SU-DHL-6 (cell line): ENCODE data around the gene DNAH17.

Experiments used
- H2AFZ ChIP-seq: fragments of 200-600 bp; sonication (generic); 2 replicates; pipeline ENCODE4 v1.6.1; 2014; ENCODE audit warnings: low read depth, mild to moderate bottlenecking, moderate library complexity, mixed read lengths, antibody characterized with exemption, low read length; ENCODE audit not compliant: severe bottlenecking
- H3F3A ChIP-seq: fragments of 200-600 bp; shearing (Covaris generic); 2 replicates; pipeline ENCODE4 v1.6.0; 2016; ENCODE audit warnings: antibody characterized with exemption, mild to moderate bottlenecking; ENCODE audit not compliant: insufficient read depth
- H3K27ac ChIP-seq: fragments of 200-600 bp; sonication (generic); 2 replicates; pipeline ENCODE4 v1.5.1; 2016; ENCODE audit warnings: low read depth, mild to moderate bottlenecking, low read length, moderate library complexity, mixed read lengths
- H3K27me3 ChIP-seq: fragments of 200-600 bp; sonication (generic), shearing (Covaris generic); 2 replicates; pipeline ENCODE4 v1.6.0; 2014; ENCODE audit warnings: mild to moderate bottlenecking, low read length
- H3K36me3 ChIP-seq: fragments of 200-600 bp; sonication (generic); 2 replicates; pipeline ENCODE4 v1.6.1; 2014; ENCODE audit warnings: mild to moderate bottlenecking, low read length, mixed read lengths
- H3K4me2 ChIP-seq: fragments of 300-600, 200-600 bp; shearing (Covaris generic), sonication (generic); 2 replicates; pipeline ENCODE4 v1.6.0; 2014; ENCODE audit warnings: low read length, low read depth, mild to moderate bottlenecking; ENCODE audit not compliant: poor library complexity, severe bottlenecking
- H3K4me3 ChIP-seq: fragments of 200-600 bp; sonication (generic); 2 replicates; pipeline ENCODE4 v1.5.1; 2014; ENCODE audit warnings: antibody characterized with exemption, low read length, mild to moderate bottlenecking, mixed read lengths; ENCODE audit not compliant: insufficient read depth, poor library complexity, severe bottlenecking
- H3K79me2 ChIP-seq: fragments of 200-600 bp; sonication (generic); 2 replicates; pipeline ENCODE4 v1.6.1; 2014; ENCODE audit warnings: mild to moderate bottlenecking, low read length, moderate library complexity; ENCODE audit not compliant: insufficient read depth
- H3K9ac ChIP-seq: fragments of 200-600 bp; sonication (generic); 2 replicates; pipeline ENCODE4 v1.7.0; 2014; ENCODE audit warnings: mild to moderate bottlenecking, low read length
- H3K9me2 ChIP-seq: fragments of 200-600 bp; sonication (generic); replicated peaks from 2 replicates; pipeline ENCODE4 v1.6.1; 2014; ENCODE audit warnings: low read length; ENCODE audit not compliant: insufficient read depth
- H3K9me3 ChIP-seq: fragments of 200-600 bp; sonication (generic); 2 replicates; pipeline ENCODE4 v1.6.1; 2014; ENCODE audit warnings: low read length, mixed read lengths; ENCODE audit not compliant: insufficient read depth
- H4K20me1 ChIP-seq: fragments of 200-600 bp; sonication (generic); 2 replicates; pipeline ENCODE4 v1.6.1; 2014; ENCODE audit warnings: low read depth, mild to moderate bottlenecking, antibody characterized with exemption, low read length, moderate library complexity, mixed read lengths
- CTCF ChIP-seq: fragments of 200-600 bp; sonication (generic); IDR thresholded peaks from one replicate; pipeline ENCODE4 v1.5.1; 2017; ENCODE audit warnings: antibody characterized with exemption, mild to moderate bottlenecking, low read length, moderate library complexity; ENCODE audit not compliant: insufficient read depth, poor library complexity, severe bottlenecking
- EZH2phosphoT487 ChIP-seq: fragments of 200-600 bp; sonication (generic), shearing (Covaris generic); conservative IDR thresholded peaks from 2 replicates; pipeline ENCODE4 v1.6.1; 2018; ENCODE audit warnings: mild to moderate bottlenecking, antibody characterized with exemption, low read length, moderate library complexity, mixed read lengths

Gene DNAH17

GRCh38 chr17:78400581-78401240 is 176.5 kb downstream of the DNAH17 start:
- Histone ChIP-seq H2AFZ (no peak overlapping the region), H3K36me3 (no peaks in the 10 kb centered on the region), H4K20me1 (no peaks in the 10 kb centered on the region)

GRCh38 chr17:78399693-78400144 is 177.5 kb downstream of the DNAH17 start:
- Histone ChIP-seq H3K36me3 (no peaks in the 10 kb centered on the region), H4K20me1 (no peaks in the 10 kb centered on the region)

More at GRCh38 chr17:78400581-78401240, 176.5 kb downstream of the DNAH17 start:
- H3K4me2 ChIP-seq = no peak overlapping the region
- H3F3A ChIP-seq = no peaks in the 10 kb centered on the region
- H3K79me2 ChIP-seq = no peaks in the 10 kb centered on the region
- no peaks in the 10 kb centered on the region for H3K27me3 ChIP-seq
- no peaks in the 10 kb centered on the region for H3K9me3 ChIP-seq
- H3K4me3 ChIP-seq = no peak overlapping the region
- no peak for TF ChIP-seq CTCF
- no peak for TF ChIP-seq EZH2phosphoT487
- H3K27ac ChIP-seq = no peak overlapping the region
- no peak overlapping the region for H3K9ac ChIP-seq
- H3K9me2 ChIP-seq = no peaks in the 10 kb centered on the region

GRCh38 chr17:78399028-78399692 is 178.0 kb downstream of the DNAH17 start:
- H3K79me2 ChIP-seq = no peaks in the 10 kb centered on the region; the same call in 1 of the 2 replicates

More at GRCh38 chr17:78399693-78400144, 177.5 kb downstream of the DNAH17 start:
- no peak overlapping the region for H2AFZ ChIP-seq
- H3K27me3 ChIP-seq = no peaks in the 10 kb centered on the region
- TF ChIP-seq CTCF = no peak
- no peak overlapping the region for H3K27ac ChIP-seq
- H3K4me2 ChIP-seq = no peak overlapping the region
- H3K9ac ChIP-seq = no peak overlapping the region
- H3K79me2 ChIP-seq = no peaks in the 10 kb centered on the region; the same call in 1 of the 2 replicates
- H3K9me3 ChIP-seq = no peaks in the 10 kb centered on the region
- no peaks in the 10 kb centered on the region for H3K9me2 ChIP-seq
- no peaks in the 10 kb centered on the region for H3F3A ChIP-seq
- no peak overlapping the region for H3K4me3 ChIP-seq

More at GRCh38 chr17:78399028-78399692, 178.0 kb downstream of the DNAH17 start:
- no peaks in the 10 kb centered on the region for H3K9me2 ChIP-seq
- H3K9me3 ChIP-seq = no peaks in the 10 kb centered on the region
- H3K27ac ChIP-seq = no peak overlapping the region
- H3K4me2 ChIP-seq = no peak overlapping the region
- no peak overlapping the region for H2AFZ ChIP-seq
- no peaks in the 10 kb centered on the region for H4K20me1 ChIP-seq
- H3K27me3 ChIP-seq = no peaks in the 10 kb centered on the region
- H3K36me3 ChIP-seq = no peaks in the 10 kb centered on the region
- no peak overlapping the region for H3K9ac ChIP-seq
- no peaks in the 10 kb centered on the region for H3F3A ChIP-seq
- no peak overlapping the region for H3K4me3 ChIP-seq
- TF ChIP-seq CTCF (no peak), EZH2phosphoT487 (no peak)
